SHP77 treated with DMSO at 0.1 percent for 48 hours (cell line): ENCODE data around the gene NOTCH4.
"Not testable (repeated sequence)": the region's sequence is repeated elsewhere in the genome, so short reads cannot be mapped to it uniquely, and the experiment has no call there.

Source experiments
- DNase-seq: peaks from one replicate; lab custom pipeline; 2025; lab: John Stamatoyannopoulos, UW

The NOTCH4 gene

DNA sequence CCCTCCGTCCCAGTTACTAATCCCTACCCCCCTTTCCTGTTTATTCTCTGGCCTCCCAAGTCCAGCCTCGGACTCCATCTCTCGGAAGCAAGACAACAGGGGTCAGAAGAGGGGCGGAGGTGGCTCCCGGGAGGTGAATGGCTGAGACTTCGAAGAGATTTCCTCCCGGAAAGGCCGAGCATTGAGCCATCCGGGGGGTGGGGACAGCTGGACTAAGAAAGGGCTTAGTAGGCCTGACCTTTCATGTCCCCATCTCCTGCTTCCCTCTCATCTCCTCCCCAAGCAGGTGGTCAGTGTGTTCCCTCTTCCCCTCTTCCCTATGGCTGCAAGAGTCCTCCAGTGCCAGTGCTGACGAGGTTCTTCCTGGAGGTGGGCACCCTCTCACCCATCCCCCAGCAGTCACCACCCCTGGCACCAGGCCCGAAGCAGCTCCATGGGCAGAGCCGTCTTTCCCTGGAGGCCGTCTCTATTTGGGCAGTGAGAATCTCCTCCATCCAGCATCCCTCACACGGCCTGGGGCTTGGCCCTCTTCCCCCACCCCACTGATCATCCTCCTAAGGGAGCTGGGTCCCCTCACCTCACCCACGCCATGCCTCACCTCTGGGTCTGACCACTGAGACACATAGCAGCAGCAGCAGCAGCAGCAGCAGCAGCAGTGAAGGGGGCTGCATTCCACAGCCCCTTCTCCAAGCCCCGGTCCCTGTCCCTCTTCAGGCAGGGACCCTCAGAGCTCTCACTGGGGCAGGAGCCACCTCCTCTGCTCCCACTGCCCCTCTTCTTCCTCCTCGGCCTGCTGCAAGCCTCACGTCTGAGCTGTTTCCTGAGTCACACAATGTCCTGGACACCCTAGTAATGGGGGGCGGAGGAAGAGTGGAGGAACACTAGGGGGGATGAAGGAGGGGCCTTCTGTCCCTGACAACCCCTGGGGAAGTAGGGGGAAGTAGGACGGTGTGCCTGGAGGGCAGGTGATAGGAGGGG lies at the start of gene NOTCH4:
TSS of gene NOTCH4 (minus strand) at position 810 of the 978 bp plus-strand sequence. CDS start at position 671, 139 bp downstream.
- no peak for DNase-seq

DNA sequence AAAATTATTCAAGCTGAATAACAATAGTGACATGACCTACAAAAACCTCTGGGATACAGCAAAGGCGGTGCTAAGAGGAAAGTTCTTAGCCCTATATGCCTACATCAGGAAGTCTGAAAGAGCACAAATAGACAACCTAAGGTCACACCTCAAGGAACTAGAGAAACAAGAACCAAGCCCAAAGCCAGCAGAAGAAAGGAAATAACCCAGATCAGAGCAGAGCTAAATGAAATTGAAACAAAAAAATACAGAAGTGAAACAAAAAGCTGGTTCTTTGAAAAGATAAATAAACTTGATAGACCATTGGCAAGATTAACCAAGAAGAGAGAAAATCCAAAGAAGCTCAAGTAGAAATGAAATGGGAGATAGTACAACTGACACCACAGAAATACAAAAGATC lies 47.6 kb upstream of the NOTCH4 start:
- no peak for DNase-seq

DNA sequence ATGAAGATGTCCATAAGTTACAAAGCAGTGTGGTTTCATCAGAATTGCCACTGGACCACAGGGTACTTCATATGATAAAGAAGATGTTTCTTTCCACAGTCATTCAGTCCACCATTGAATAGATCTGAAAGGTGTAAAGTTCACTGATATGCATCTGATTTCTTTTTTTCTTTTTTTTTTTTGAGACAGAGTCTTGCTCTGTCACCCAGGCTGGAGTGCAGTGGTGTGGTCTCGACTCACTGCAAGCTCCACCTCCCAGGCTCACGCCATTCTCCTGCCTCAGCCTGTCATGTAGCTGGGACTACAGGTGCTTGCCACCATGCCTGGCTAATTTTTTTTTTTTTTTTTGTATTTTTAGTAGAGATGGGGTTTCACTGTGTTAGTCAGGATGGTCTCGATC lies 44.6 kb upstream of the NOTCH4 start:
- DNase-seq: not testable (repeated sequence)

DNA sequence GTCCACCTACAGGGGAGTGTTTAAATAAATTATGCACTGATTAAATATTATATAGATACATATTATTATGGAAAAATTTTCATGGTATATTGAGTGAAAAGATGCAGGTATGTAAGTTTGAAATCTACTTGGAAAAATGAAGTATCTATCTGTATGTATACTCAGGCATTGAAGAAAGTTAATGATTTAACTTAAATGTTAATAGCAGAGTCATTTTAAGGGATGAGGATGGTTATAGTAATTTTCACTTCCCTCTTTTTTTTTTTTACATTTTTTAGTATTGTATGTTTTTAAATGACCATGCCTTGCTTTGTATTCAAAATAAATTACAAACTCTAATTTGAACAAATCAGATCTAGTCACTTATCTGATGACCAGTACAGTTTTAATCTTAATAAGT lies 43.2 kb upstream of the NOTCH4 start:
- no peak for DNase-seq

DNA sequence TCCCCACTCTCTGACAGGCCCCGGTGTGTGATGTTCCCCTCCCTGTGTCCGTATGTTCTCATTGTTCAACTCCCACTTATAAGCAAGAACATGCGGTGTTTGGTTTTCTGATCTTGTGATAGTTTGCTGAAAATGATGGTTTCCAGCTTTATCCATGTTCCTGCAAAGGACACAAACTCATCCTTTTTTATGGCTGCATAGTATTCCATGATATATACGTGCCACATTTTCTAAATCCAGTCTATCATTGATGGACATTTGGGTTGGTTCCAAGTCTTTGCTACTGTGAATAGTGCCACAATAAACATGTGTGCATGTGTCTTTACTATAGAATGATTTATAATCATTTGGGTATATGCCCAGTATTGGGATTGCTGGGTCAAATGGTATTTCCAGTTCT lies 33.4 kb upstream of the NOTCH4 start:
- not testable (repeated sequence) for DNase-seq

DNA sequence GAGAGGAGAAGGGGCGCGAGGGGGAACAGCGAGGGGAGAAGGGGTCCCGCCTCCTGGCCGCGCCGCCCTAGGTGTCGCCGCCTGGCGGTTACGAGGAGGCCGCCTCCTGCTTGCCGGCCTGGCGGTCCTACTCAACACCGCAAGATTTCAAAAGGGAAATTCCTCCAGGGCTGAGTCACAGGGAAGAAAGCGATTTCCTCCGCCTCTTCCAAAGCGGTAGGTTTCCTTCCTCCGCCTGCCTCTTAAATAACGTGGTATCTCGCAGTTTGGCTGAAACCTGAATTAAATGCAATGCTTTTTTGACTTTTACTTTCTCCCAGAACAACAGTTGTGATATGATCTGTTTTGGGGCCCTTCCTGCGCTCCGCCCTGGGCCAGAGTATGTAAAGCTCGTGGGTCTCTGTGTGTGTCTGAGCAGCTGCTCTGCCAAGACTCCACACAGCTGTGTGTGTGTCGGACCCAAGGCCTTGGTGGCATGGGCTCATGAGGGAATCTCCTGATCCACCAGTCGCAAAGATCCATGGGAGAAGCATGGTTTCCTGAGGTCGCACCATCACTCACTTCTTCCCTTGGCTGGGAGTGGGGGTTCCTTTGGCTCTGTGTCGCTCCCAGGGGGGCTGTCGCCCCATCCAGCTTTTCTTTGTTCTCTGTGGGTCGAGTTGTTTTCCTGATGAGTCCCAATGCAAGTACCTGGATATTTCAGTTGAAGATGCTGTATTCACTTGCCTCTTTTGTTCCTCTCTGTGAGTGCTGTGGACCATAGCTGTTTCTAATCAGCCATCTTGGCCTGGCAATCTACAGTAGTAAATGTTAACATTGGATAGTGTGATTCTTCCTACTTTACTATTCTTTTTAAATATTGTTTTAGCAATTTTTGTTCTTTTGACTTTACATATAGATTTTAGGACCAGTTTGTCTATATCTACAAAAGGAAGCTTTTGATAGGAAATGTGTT lies 31.6 kb upstream of the NOTCH4 start:
- DNase-seq: no peak

DNA sequence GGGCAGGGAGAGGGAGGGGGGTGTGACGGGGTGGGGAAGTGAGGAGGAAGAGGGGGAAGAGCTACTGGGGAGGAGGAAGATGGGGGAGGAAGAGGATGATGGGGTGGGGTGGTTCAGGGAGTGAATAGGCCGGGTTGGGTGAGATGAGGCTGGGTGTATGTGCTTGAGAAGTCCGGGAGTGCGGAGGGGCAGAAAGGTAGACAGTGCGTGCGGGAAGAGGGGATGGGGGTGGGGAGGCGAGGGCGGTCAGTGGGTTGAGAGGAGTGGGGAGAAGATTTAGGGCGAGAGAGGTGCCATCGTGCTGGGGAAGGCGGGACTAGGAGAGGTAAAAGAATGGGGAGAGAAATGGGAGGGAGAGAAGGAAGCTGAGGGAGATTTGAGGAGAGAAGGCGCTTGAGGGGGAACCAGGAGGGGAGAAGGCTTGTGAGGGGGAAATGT lies 30.9 kb upstream of the NOTCH4 start:
- no peak for DNase-seq

DNA sequence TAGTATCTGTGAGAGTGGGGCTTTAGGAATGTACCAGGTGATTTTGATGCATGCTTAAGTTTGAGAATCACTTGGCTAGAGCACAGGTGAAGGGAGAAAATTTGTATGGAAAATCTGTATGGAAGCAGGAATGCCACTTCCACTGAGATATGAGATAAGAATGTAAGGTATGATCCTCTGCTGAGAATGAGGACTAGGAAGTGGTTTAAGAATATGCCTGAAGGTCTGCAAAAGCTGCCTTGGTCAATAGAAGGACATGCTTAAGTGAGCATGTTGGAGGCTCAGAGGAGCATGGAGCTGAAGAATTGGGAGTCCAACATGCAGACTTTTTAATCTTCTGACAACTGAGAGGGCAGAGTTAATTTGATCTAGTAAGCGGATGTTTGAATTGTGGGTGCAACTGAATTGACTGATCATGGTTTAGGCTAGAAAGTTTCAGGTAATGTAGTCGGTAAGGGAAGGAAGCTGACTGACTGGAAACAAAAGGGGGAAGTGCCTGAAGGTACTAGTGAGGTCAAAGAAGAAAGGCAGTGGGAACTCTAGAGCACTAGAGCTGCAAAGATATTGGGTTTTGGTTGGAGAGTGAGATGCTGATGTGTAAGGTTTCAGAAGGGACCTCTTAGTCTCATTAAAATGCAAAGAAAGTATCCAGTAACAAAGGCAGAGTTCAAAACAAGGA lies 28.6 kb upstream of the NOTCH4 start:
- DNase-seq: no peak

DNA sequence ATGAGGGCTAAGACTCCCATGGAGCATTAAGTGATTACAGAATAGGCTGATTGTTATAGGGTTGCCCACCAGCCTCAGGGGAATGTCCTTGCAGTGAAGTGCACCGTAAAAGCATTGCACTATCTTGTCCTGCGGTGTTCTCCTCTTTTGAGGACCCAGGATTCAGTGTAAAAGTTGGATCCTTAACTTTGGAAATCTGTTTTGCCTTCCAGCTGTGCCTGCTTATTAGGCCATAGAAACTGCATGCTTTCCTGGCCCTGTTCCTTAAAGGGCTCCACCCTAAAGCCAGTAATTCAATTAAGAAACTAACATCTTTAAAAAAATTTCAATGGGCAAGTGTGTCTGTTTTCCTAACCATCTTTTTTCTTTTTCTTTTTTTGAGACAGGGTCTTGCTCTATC lies 25.4 kb upstream of the NOTCH4 start:
- DNase-seq: no peak

DNA sequence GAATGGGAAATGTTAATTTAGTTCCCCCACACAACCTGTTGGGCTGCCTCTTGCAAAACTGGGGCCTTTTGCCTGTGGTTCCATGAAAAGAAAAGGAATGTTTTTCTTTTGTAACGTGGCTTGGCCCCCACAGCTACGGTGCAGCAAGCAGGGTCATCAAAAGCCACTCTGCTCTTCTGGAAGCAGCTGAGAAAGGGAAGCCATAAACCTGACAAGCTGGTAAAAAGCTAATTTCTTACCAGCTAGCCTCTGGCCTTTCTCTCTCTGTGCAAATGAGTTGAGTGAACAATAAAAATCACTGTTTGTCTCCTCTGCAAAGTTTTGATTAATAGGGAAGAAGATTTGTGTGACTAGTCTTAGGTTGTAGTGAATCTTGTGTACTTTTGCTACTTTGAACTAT lies 23.5 kb upstream of the NOTCH4 start:
- no peak for DNase-seq

DNA sequence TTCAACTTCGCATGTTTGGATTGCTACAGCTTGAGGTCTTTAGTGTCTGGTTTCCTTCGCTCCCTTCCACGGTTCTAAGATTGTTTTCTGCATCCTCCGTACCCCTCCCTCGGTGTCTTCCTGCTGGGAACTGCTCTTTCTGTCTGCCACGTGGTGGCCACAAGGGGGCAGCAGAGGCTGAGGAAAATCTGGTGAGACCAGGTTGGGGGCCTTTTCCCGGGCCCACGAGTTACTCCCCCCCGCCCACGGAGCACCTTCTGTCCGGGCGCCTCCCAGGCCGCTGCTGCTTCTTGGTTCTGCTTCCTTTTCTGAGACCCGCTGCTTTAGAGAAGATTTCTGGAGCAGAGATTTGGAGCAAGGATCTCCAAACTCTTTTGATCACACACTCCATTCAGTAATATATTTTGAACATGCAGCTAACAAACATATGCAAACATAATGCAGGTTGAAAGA lies 21.1 kb upstream of the NOTCH4 start:
- no peak for DNase-seq

DNA sequence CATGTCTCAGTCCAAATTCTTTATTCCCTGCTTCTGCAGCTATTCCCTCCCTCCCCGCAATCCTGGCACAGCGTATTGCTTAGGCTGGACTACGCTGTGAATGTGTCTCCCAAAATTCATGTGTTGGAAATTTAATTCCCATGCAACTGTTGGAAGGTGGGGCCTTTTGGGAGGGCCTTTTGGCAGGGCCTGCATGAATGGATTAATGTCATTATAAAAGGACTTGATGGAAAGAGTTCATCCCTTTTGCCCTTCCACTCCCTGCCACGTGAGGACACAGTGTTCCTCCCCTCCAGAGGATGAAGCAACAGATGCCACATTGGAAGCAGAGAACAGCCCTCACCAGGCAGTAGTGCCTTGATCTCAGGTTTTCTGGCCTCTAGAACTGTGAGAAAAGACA lies 20.4 kb upstream of the NOTCH4 start:
- no peak for DNase-seq

DNA sequence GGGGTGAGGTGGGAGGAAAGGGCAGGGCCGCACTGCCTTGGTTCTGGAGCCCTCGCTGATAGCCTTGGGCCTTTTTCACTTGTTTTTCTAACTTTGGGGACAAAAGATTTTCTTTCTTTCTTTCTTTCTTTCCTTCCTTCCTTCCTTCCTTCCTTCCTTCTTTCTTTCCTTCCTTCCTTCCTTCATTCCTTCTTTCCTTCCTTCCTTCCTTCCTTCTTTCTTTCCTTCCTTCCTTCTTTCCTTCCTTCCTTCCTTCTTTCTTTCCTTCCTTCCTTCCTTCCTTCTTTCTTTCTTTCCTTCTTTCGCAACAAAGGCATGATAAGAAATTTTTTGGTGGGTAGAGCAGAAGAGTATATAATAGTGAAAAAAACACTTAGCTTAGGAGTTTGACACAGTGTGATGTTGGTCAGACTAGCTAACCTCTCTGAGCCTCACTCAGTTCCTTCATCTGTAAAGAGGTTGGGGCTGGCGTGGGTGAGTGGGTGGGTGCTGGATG lies 18.5 kb upstream of the NOTCH4 start:
- DNase-seq: not testable (repeated sequence)

DNA sequence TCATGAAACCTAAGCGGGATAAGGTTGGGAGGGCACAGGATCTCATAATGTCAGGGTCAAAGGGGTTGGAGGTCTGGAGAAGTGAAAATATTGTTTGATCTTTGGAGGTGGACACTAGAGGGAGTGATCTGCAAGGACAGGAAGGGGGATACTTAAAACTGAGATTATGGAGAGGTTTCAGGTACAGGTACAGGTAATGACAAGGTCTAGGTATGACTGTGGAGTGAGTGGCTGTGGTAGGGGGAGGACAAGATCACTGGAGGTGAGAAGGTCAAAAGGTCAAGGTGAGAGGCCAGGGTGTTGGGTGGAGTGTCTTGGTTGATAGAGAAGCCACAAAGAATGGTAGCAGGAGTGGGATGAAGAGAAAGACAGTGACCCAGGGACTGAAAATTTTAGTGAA lies 16.8 kb upstream of the NOTCH4 start:
- DNase-seq: no peak

DNA sequence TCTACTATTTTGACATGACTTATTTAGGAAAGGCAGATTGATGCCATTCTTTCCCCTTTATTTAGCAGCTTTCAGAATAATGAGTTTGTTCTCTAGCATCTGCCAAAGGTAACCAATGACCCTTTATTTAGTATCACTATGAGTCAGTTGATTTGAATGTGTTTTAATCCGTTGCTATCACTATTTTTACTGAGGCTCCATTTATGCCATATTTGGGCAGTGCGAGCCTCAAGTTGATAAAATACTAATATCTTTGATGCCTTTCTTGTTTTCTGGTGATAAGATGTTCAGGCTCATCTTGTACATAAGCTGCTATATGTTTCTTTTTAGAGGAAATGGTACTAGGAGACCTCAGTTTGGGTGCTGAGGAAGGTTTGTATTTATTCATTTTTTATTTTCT lies 15.6 kb upstream of the NOTCH4 start:
- DNase-seq: no peak

DNA sequence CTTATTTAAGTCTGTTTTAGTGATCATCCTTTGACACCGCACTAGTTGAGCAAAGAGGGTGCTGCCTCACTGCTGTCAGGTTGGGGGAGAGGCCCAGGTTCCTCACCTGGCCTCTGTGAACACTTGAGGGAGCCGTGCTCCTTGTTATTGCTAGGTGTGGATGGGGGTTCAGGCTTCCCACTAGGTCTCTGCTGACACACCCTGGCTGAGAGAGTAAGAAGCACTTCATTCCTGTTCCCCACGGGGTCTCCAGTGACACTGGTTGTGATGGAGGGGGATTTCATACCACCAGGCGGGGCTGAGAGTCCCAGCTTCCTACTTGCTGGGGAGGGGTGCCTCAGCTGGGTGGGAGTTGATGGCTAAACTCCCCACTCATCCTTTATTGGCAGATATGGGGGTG lies 11.1 kb upstream of the NOTCH4 start:
- DNase-seq: no peak

DNA sequence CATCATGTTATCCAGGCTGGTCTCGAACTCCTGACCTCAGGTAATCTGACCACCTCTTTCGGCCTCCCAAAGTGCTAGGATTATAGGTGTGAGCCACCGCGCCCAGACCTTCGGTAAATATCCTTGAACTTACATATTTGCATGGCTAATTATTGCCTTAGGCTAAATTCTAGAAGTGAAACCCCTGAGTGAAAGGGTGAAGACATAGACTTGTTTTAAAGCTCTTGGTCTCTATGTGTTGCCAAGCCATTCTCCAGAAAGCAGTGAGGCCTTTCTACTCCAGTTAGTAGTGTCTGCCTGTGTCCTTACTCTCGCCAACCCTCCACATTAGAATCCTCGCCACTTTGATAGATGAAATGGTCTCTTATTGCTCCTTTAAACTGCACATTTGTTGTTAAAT lies 2.6 kb upstream of the NOTCH4 start:
- no peak for DNase-seq

DNA sequence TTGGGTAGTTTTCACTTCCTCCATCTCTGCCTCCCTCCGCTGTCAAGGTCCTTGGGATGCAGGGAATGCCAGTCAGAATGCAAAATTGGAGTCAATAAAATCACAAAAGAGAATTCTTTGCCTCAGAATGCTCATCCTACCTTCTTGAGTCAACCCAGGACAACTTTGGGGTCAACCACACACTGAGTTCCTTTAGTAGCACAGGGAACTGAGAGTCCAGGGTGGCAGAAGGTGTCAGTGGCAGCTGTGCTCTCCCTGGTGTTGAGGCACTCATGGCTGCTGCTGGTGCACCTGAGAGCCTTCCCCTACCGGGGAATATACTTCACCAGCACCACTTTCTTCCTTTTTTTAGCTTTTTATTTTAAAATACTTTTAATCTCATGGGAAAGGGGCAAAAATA lies 829 bp upstream of the NOTCH4 start:
- DNase-seq: no peak

DNA sequence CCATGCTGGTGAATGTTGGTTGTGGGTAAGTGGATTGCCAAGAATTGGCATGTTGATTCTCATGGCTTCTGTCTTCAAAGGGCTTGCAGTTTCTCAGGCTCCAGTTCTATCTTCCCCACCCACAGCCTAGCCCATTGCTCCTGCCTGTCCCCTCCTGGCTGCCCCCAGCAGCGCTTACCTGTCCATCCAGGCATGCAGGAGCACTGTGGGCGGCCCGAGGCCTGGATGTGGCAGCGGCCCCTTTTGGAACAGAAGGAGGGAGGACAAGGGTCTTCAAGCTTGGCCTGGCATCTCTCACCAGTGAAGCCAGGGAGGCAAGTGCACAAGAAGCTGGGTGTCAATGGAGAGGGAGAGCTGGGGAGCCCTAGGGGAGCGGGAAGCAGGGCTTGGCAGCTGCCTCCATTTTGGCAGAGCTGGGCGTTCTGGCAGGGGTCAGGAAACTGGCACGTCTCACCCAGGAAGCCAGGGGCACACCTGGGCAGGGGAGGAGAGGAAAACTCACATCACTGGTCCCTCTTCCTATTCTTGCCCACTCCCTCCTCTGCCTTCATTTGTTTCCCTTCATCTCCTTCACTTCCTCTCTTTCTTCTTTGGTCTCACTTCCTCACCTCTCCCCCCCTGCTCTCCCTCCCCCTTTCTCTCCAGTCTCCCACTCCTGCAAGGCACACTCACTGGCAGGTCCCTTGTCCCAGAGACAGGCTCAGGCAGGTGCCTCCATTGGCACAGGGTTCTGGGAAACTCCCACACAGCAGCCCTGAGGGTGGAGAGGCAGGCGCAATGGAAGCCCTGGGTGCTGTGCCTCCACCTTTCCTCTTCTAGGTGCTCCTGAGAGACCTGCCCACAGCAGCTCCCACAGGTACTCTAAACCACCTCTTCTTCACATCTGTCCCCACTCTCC lies 1.3 kb downstream of the NOTCH4 start:
- no peak for DNase-seq

DNA sequence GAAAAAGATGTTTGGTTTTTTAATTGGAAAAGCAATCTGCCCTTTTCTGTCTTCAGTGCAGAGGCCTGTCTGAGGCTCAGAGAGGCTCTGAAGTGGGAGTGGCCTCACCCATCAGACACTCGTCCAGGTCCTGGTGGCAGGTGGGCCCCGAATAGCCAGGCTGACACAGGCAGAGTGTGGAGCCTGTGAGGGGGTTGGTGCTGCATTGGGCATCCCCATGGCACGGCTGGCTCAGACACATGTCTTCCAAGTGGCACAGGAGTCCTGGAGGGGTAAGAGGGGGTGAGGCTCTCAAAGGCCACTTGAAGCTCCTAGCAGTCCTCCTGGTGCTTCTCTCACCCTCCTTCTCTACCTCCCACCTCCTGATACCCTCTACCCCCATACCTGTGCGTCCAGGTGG lies 3.8 kb downstream of the NOTCH4 start:
- DNase-seq: no peak

DNA sequence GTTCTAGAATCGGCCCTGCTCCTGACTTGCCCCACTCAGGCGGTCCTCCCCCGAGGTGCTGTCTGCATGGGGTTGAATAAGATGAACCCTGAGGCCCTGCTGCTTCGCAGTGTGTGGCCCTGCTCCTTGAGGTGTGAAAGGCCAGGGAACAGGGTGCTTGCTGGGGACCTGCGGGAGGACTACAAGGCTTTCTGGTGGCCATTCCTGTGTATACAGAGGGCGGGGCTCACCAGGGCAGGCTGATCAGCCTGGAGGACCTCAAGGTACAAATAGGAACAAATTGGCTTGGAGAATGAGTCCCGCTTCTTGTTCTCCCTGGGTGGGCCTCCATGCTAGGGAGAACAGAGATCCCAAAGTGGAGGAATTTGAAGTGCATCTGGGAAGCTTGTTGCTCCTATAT lies 5.7 kb downstream of the NOTCH4 start:
- no peak for DNase-seq
